HG02885 (cell line): Measurements from ENCODE around the gene REG4.

ENCODE experiments used
- ATAC-seq: cut with Tn5 transposase; IDR thresholded peaks from one replicate; pipeline ENCODE4 v1.9.1; 2021; ENCODE audit warnings: mild to moderate bottlenecking; ENCODE audit not compliant: unreplicated experiment, poor library complexity

The REG4 gene

GRCh38 chr1:119782631-119783325, 28.5 kb downstream of the REG4 start:
- no peak for ATAC-seq

GRCh38 chr1:119781434-119782210, 29.6 kb downstream of the REG4 start:
- ATAC-seq, result no peak

- no peak for ATAC-seq
Measured at GRCh38 chr1:119779869-119780356, 31.3 kb downstream of the REG4 start.

GRCh38 chr1:119778886-119779560, 32.2 kb downstream of the REG4 start:
- no peak for ATAC-seq

GRCh38 chr1:119778359-119778758, 32.9 kb downstream of the REG4 start:
- ATAC-seq, result no peak

- no peak for ATAC-seq
Measured at GRCh38 chr1:119774746-119775490, 36.3 kb downstream of the REG4 start.

GRCh38 chr1:119773711-119774241, 37.5 kb downstream of the REG4 start:
- ATAC-seq, result no peak

- ATAC-seq, result no peak
Measured at GRCh38 chr1:119772298-119772697, 39.0 kb downstream of the REG4 start.

- no peak for ATAC-seq
Measured at GRCh38 chr1:119771770-119772169, 39.5 kb downstream of the REG4 start.

GRCh38 chr1:119771016-119771415, 40.2 kb downstream of the REG4 start:
- ATAC-seq, result no peak

- ATAC-seq, result no peak
Measured at GRCh38 chr1:119768778-119769177, 42.5 kb downstream of the REG4 start, which contains the start of gene HMGCS2. TSS of gene HMGCS2 (minus strand) at chr1:119768905. CDS start at chr1:119768844, 61 bp downstream.

- ATAC-seq, result no peak
Measured at GRCh38 chr1:119767486-119767885, 43.8 kb downstream of the REG4 start.

GRCh38 chr1:119766374-119766794, 44.9 kb downstream of the REG4 start:
- ATAC-seq, result no peak

GRCh38 chr1:119764220-119764619, 47.0 kb downstream of the REG4 start:
- ATAC-seq, result no peak

- no peak for ATAC-seq
Measured at GRCh38 chr1:119762953-119763352, 48.3 kb downstream of the REG4 start.

GRCh38 chr1:119762409-119762808, 48.9 kb downstream of the REG4 start:
- ATAC-seq, result no peak

- ATAC-seq, result no peak
Measured at GRCh38 chr1:119758584-119758983, 52.7 kb downstream of the REG4 start.

- no peak for ATAC-seq
Measured at GRCh38 chr1:119752592-119752991, 58.7 kb downstream of the REG4 start.

GRCh38 chr1:119748040-119748439, 63.2 kb downstream of the REG4 start:
- no peak for ATAC-seq

- no peak for ATAC-seq
Measured at GRCh38 chr1:119747451-119747850, 63.8 kb downstream of the REG4 start.
